GM19043 (cell line): ENCODE results near the gene CCDC102B.

Experiments
- ATAC-seq: cut with Tn5 transposase; IDR thresholded peaks from one replicate; pipeline ENCODE4 v1.9.1; 2021; ENCODE audit warnings: low read depth; ENCODE audit not compliant: unreplicated experiment

The CCDC102B gene

GRCh38 chr18:69044215-69044614, 246.3 kb downstream of the CCDC102B start:
- no peak for ATAC-seq

GRCh38 chr18:69064063-69064462, 266.2 kb downstream of the CCDC102B start:
- no peak for ATAC-seq

GRCh38 chr18:69067048-69067447, 269.2 kb downstream of the CCDC102B start:
- no peak for ATAC-seq

GRCh38 chr18:69071680-69072079, 273.8 kb downstream of the CCDC102B start:
- ATAC-seq: no peak

- no peak for ATAC-seq
Observed at GRCh38 chr18:69081846-69082245, 284.0 kb downstream of the CCDC102B start.

GRCh38 chr18:69082499-69082898, 284.6 kb downstream of the CCDC102B start:
- no peak for ATAC-seq

GRCh38 chr18:69085951-69086350, 288.1 kb downstream of the CCDC102B start:
- ATAC-seq: no peak

GRCh38 chr18:69088973-69089372, 291.1 kb downstream of the CCDC102B start:
- no peak for ATAC-seq

GRCh38 chr18:69097349-69097748, 299.5 kb downstream of the CCDC102B start:
- peak; percentile 58 for ATAC-seq

- ATAC-seq: no peak
Observed at GRCh38 chr18:69102959-69103358, 305.1 kb downstream of the CCDC102B start.
